Central memory CD4-positive, alpha-beta T cell (primary cell): Measurements from ENCODE around the gene TRMT2A.

Experiments used
- DNase-seq: peaks from one replicate; pipeline ENCODE4 v3.0.0; 2022

TRMT2A gene

GRCh38 chr22:20115691-20116375 lies 1.2 kb downstream of the TRMT2A start, which contains the start of gene RANBP1:
Gene RANBP1 (plus strand): TSS chr22:20116104. CDS start chr22:20116185, 81 bp downstream.
- no peak for DNase-seq

DNA sequence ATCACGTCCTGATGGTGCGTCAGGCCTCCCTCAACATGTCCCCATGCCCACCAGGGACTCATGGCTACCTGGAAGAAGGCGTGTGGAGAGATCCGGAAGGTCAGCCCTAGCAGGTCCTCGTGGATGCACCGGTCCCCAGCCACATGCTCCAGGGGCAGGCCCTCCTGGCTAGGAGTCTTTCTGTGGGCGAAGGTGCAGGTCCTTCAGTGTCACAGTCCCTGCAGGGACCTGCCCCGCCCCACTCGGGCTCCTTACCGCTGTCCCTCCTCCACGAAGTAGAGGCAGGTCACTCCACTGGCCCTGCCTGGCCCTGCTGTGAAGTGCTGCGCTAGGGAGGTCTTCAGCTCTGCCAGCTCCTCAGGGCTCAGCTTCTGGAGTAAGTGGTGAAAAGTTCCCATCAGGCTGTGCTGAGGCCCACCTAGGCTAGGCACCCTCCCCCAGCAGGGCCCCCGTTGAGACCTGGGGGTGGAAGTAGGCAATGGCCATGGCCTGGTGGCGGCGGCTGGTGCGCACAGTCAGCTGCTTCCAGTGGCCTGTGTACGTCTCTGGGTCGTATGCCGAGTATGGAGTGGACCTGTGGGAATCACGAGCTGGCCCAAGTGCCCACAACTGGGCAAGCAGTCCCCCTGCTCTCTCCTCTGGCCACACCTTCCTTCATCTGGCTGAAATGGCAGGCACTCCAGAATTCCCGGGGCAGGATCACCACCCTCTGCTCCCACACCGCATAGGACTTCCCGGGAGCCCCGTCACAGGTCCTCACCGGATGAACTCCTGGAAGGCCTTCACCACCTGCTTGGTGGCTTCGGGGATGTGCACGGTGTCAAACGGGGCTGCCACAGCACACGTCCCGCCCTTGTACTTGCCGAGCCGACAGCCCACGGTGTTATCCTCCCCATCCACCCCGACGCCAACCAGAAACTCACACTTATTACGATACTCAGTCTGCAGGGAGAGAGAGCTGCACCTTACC lies 2.2 kb downstream of the TRMT2A start:
- DNase-seq: no peak

DNA sequence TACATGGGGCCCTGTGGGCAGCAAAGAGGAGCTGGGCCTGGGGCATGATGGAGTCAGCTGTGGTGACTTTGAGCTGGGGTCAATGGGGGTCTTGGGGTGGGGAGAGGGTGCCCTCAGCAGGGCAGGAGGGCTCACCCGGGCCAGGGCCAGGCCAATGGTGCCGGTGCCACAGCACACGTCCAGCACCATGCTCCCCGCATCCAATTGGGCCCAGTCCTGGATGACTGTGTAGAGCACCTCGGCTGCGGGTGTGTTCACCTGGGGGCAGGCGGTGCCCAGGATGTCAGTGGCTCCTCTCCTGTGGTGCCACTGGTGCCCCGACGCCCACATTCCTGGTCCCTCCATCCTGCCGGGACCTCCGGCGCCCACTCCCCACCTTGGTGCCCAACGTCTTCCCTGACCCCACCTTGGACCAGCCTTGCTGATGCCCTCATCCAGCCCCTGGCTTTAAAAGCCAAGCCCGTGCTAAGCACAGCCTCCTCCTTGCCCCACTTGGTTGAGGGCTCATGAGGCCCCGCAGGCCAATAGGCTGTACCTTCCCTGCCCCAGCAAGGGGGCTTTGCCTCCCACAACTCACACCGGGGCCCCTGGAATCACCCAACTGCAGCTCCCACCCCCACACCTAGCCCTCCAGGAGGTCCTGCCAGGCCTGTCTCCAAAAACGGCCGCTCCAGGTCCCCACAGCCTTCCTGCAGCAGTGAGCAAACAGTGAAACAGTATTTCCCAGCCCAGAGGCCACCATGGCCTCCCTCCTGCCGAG lies 3.3 kb downstream of the TRMT2A start:
- DNase-seq: no peak

- DNase-seq: no peak
Measured at GRCh38 chr22:20112623-20113511, 4.2 kb downstream of the TRMT2A start.

DNA sequence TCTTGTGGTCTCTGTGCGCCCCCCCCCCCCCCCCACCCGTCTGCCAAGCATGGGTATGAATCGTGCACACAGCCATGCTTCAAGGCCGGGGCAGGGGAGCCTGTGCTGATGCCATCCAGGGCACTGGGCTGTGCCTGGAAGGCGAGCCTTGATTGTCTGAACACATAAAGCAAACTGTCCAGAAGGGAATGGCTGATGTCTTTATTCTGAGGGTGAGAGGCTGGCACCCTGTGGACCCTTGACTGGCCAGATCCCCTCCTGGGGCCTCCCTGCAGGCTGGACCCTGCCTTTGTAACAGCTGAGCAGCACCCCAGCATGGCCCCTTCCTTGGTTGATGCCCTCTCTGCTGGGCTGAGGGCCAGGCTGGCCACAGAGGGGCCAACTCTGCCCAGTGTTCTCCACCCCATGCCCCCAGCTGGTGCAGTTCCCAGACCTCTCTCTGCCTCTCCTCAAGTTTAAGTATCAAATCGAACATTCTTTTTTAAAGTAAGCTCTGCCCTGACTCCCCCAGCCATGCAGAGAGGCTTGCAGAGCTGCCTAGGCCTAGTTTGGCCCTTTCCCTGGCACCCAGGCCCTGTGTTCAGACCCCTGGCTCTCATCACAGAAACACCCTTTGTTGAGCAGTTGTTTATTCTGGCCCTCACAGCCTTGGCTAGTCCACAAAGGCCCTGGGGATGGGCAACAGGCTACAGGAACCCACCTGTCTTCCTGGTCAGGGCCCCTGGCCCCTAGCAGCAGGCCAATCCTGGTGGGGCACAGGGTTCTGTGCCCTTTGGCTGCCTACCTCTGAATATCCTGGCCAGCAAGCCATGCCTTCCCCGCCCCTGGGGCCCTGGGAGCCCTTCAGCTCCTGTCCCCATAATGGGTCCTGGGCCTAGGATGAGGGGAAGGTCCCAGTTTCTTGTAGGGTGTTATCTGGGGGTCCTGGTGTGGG lies 5.1 kb downstream of the TRMT2A start:
- no peak for DNase-seq

- no peak for DNase-seq
Measured at GRCh38 chr22:20111045-20111688, 5.9 kb downstream of the TRMT2A start.

DNA sequence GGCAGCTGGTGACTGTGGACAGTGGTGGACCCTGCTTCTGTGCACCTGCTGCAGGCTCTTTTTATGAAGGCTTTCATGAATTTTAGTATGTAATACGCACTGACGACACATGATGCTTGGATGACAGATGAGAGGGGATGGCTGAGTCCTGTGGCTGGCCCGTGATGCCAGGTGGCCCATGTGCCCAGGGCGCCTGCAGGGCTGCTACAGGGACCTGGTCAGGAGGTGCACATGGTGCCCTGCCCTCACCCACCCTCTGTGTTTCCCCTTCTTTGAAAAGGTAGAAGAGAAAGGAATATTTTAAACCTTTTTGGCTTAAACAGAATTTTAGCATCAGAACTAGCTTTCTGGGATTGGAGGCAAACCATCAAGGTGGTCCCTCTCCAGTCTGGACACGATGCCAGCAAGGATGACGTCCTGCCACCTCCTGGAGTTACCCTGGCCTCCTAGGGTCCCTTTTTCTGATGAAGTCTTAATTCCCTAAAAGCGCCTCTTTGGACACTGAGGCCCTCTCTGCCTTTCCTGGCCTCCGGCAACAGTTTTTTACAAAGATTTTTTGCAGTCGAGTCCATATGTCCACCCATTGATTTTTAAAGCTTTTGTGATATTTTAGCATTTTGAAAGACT lies 6.6 kb downstream of the TRMT2A start:
- no peak for DNase-seq

DNA sequence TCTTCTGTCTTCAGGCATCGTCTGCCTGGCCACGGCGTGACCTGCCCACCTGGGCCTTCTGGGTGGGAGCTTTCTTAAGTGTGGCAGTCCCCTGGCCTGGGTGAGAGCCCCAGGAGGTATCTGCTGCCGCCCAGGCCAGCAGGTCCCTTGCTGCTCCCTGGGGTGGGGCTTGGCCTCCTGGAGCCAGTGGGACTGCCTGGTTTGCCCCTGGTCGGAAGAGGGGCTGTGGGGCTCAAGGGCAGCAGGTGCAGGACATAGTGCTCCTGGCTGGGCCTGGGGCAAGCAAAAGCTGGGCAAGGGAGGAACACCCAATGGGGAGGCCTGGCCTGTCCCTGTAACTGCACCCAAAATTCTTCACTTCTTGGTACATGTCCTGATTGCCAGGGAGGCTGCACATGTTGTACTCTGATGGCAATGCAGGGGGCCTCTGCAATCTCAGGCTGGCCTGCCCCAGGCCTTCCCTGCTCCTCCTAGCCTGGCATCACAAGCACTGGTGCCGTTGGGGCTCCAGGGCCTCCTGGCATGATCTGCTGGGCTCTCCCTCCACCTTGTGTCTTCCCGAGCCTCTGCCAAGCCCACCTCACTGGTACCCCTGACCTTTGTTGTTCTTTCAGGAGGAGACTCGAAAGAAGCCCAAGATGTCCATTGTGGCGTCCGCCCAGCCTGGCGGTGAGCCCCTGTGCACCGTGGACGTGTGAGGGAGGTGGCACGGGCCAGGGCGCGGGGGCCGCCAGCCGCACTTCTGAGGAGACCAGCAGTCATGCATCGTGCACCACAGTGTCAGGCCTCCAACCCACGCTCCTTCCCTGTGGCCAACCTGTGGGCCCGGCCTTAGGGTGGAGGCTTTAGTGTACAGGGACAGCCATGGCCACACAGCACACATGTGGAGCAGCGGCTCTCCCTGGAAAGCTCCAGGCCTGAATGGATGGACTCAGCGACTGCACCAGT lies 7.3 kb downstream of the TRMT2A start:
- DNase-seq: no peak

DNA sequence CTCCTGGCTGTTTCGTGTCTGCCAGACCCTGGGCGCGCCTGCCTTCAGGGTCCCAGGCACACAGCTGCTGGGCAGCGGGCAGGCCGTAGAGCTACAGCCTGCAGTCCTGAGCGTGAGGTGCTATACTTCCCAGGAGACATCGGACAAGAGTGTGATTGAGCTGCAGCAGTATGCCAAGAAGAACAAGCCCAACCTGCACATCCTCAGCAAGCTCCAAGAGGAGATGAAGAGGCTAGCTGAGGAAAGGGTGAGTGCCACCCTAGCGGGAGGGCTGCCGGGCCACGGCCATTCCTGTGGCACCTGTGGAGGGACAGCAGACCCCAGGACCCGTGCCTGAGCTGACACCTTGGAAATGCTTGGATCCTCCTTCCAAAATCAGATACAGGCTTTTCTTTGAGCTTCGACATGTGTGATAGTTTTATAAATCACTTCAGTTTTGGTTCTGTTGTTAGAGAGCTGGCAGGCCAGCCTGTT lies 8.2 kb downstream of the TRMT2A start:
- no peak for DNase-seq

DNA sequence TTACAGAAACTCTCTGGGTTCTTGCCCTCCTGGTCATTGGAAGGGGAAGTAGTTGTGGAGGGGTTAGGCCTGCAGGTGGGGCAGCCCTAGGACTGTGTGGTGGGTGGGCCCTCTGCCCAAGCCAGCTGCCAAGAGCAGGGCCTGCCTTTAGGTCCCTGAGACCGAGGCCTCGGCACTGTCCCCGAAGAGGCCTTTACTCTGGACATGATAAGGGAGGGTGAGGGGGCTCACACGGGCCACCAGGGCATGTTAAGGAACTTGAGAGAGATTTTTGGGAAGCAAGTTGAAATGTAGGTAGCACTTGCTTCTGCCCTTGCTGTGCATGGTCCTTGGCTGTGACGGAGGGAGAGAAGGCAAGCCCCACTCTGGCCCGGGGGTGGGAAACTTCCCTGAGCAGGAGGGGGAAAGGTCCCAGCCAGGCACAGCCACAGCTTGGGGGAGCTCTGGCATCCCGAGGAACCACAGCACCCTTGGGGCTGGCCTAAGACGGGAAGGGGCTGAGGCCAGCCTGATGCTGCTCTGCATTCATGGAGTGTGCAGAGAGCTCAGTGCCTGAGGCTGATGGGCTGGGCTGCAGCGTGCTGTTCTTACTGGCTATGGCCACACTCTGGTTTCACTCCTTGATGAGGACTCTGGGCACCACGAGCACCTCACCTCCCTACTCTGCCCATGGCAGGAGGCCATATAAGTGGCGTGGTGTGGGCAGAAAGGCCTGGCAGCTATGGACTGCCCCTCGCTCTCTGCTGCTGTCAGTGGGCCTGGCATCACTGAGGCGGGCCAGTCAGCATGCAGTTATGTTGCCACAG lies 8.9 kb downstream of the TRMT2A start:
- no peak for DNase-seq

GRCh38 chr22:20107471-20107901 lies 9.5 kb downstream of the TRMT2A start:
- DNase-seq: no peak

DNA sequence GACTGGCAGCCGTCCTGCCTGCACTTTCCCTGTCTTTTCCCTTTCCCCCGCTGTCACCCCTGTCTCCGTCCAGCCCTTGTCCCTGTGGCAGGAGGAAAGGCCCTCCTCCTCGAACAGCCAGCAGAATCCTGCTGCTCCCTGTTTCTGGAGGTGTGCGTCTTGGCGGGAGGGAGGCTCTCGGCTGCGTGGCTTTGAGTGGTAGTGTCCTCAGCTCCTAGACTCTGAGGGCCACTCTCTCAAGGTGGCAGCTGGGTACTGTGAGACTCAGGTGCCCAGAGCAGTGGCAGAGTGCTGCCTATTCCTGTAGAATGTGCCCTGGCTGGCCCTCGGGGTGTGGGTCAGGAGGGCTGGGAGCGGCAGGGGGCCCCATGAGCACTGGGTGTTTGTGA lies 10.2 kb downstream of the TRMT2A start:
- no peak for DNase-seq

- no peak for DNase-seq
Measured at GRCh38 chr22:20106205-20106848, 10.7 kb downstream of the TRMT2A start.

- no peak for DNase-seq
Measured at GRCh38 chr22:20105456-20106204, 11.4 kb downstream of the TRMT2A start.

DNA sequence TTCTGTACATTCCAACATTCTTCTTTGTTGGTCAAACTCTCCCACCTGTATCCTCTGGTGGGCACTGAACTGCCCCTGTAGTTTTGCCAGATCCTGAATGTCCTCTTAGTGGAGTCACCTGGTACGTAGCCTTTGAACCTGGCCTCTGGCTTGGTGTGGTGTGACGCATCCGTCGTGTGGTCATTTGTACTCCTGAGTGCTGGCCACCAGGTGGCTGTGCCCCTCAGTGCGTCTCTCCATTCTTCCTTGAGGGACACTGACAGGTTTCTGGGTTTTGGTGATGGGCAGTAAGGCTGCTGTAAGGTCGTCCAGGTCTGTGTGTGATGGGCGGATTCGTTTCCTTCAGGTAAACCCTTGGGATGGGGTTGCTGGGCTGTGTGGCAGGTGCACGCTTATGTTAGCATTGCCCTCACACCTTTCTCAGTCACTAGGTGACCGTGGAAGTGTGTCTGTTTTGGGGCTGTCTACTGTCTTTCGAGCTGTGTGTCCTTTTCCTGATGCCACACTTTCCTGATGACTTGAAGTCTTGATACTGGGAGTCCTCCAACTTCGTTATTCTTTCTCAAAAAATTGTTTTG lies 14.7 kb downstream of the TRMT2A start:
- DNase-seq: no peak

- DNase-seq: no peak
Measured at GRCh38 chr22:20101638-20102037, 15.4 kb downstream of the TRMT2A start.
